Activated gamma-delta T cell treated with Interleukin-2 at 50 U/mL for 16 hours (primary cell): ENCODE measurements around the gene HDDC3.
"Not testable (repeated sequence)": the region's sequence is repeated elsewhere in the genome, so short reads cannot be mapped to it uniquely, and the experiment has no call there.

Source experiments
- DNase-seq: peaks from one replicate; pipeline ENCODE4 v3.0.0-alpha.2; 2020

Gene HDDC3

DNA sequence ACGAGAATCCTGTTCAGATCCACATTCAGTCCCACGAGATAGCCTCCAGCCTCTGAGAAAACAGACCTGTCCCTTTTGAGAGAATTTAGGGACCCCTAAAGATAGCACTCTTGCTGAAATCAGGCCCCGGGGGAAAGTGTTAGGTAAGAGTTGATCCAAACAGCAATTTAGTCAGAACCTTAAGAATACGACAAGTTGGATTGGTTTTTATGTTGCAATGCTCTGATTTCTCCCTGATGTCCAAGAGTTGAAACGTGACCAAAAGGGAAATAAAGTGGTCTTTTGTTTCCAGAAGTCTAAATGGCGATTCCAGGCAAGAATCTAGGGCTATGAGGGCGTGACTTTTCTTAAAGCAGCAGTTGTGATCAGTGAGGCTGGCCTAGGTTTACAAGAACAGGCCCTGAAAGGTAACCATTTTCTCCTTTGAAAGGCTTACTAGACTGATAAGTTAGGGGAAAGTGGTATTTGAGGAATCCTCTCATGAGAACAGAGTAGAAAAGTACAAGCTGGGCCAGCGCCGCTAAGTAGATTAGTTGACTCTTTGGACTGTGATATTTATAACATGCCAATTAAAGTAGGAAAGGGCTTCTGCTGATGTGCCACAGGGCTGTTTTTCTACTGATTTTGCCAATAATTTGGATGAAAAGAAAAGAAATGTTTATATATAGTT is 24.4 kb downstream of the HDDC3 start:
- no peak for DNase-seq

DNA sequence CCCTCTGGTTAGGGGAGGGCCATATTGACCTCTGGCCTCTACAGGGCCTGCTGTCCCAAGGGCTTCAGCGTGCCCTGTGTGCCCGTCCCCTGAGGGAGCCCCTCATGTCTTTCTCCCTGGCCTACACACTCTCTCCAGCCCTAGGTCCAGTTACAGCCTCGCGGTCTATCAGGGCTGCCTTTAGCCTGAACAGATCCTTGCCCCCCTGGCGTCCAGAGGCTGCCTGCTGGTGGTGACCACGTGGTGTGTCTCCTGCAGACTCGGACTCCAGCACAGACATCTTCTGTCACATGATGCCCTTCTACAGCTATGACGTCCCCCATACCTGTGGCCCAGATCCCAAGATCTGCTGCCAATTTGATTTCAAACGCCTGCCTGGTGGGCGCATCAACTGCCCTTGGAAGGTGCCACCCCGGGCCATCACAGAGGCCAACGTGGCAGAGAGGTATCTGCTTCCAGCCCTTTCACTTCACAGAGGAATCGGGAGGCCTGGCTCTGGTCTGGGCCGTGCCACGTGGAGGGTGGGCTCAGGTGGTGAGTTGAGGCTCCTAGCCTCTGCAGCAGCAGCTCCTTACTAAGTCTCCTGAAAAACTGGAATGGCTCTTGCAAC is 25.2 kb downstream of the HDDC3 start:
- no peak for DNase-seq

DNA sequence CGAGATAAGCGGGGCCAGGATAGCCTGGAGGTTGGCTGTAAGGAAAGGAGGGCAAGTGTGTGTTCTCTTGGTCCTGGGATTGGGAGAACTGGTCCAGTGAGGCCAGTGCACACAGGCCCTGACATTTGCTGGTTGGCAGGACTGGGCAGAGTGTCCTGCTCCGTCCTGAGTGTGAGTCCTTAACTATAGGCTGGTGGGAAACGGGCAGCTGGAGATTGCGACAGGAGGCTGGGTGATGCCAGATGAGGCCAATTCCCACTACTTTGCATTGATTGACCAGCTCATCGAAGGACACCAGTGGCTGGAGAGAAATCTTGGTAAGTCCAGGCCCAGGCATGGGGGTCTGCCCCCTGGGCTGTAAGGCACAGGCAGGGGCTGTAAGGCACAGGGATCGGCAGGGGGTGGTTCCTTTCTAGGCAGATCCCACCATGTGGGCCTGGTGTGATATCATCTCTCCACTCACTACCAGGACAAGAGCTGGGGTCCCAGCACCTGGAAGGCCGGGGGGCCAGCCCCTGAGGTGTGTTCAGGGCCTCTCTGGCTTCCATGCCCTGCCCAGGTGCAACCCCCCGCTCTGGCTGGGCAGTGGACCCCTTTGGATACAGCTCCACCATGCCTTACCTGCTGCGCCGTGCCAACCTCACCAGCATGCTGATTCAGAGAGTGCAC is 26.0 kb downstream of the HDDC3 start:
- DNase-seq: no peak

DNA sequence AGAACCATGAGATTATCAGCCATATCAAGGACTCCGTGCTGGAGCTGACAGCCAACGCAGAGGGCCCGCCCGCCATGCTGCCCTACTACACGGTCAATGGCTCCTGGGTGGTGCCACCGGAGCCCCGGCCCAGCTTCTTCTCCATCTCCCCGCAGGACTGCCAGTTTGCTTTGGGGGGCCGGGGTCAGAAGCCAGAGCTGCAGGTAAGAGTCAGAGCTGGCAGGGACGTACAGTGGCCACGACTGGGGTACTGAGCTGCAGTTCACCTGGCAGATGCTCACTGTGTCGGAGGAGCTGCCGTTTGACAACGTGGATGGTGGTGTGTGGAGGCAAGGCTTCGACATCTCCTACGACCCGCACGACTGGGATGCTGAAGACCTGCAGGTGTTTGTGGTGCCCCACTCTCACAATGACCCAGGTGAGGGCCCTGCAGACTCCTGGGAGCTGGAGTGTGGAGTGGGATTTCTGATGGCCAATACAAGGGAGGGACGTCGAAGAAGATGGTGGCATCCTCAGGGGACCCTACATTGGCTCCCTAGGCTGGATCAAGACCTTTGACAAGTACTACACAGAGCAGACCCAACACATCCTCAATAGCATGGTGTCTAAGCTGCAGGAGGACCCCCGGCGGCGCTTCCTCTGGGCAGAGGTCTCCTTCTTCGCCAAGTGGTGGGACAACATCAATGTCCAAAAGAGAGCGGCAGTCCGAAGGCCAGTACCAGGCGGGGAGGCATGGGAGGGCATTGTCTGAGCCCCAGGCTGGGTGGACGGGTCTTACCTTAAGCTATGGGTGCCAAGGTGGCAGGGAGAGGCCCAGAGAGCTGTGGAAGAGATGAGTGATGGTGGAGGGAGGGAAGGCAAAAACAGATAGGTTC is 26.8 kb downstream of the HDDC3 start:
- no peak for DNase-seq

DNA sequence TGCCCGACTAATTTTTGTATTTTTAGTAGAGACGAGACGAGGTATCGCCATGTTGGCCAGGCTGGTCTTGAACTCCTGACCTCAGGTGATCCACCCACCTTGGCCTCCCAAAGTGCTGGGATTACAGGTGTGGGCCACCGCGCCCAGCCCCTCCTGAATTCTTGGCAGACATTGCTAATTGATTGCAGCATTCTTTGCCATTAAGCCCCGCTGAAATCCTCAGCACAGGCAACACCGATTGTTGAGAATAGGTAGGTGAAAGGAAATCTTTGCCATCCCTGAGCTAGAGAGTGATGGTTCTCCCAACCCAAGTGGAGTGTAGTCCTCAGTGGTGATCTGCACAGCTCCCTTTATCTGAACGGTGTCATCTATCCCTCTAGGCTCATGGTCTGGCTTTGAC is 27.6 kb downstream of the HDDC3 start:
- DNase-seq: no peak

DNA sequence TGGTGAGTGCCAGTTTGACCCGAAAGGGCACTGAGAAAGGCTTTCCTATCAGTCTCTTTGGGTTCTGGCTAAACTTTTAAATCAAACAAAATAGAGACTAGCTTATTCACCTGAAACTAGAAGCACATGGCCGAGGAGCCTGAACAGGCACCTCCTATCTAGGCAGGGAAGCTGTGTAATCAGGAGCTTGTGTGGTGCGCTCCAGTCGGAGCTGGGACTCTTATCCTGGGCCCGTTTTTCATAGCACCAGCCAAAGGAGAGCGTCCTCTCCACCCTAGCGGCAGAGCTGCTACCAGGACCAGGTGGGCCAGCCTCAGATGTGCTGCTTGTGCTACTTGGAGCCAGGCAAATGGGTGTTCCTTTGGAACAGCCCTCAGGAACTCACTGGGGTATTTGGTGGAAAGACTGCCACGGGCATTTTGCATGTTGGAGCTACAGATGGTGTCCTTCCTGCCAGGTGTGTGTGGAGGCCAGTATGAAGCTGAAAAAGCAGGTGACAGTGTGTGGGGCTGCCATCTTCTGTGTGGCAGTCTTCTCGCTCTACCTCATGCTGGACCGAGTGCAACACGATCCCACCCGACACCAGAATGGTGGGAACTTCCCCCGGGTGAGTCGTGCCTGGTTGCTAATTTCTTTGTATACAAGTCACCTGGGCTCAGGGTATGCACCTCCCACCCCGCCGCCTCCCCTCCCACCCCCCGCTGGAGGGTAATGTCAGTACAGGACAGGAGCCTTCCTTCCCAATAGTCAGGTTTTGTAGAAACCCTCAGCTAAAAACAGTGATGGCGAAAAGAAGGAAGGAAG is 28.4 kb downstream of the HDDC3 start:
- DNase-seq: no peak

DNA sequence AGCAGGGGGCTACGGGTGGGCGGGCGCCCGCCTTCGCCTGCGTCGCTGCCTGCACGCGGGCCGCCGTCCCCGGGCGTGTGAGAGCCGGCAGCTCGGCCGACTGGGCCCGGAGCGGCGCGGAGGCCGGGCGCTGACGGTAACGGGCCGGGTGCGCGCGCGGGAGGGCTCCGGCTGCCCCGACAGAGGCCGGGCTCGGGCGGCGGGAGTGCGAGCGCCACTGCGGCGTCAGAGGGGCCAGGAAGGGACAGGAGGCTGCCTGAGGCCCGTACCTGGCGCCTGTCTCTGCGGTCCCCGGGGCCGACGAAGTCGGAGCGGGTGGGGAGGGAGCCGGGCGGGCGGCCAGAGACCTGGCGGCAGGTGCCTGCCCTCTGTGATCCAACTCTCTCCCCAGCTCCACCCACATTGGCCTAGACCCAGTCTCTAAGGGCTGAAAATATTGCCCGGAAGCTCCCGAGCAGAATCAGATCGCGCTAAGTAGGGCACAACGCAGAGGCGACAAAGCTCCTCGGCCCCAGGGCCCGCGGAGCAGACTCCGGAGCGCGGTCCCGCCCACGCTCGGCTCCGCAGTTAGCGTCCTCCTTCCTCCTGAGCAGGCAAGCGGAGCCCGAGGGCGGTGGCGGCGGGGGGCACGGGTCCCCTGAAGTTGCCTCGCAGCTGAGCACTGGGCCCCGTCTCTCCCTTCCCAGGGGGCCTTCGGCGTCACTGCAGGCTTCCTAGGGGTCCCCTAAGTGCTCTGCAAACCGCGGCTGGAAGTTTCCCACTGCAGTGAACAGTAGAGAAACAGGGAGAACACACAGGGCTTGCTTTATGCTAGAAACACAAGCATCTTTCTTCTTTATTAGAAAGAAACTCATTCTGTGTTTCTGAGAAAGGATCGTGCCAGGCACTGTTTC is 29.3 kb downstream of the HDDC3 start, which contains the start of gene MAN2A2:
Gene MAN2A2, plus strand, starts transcription at position 463 of the 893 bp plus-strand sequence. CDS start 906 bp downstream, outside the sequence.
- peak; percentile 52 for DNase-seq

DNA sequence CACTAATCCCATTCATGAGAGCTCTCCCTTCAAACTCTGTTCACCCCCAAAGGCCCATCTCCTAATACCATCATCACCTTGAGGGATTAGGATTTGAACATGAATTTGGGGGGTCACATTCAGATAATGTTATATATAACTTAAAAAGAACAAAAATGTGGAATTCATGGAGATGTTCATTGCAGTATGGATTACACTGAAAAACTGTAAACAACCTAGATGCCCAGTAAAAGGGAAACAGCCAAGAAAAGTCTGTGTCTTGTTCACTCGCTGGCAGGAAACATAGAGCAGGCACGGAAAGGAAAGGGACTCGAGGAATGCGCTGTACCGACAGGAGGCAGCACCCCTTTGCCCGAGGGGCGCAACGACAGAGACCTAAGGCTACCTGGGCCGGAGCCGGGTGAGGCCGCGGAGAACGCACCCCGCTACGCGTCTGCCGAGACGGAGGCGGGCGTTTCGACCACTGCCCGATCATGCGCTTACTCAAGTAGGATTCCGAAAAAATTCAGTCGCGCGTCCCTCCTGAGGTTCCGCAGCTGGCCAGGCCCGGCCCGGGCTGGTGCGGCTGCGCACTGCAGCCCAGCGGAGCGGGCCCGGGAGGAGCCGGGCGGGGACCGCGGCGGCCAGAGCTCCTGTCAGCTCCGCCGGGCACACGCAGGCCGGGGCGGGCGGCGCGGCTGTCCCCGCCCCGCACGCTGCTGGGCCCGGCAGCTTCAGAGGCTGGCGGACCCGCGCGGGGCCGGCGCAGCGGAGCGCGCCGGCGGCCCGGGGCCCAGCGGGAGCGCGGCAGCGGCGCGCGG is 30.1 kb downstream of the HDDC3 start:
- peak; percentile 62 for DNase-seq

DNA sequence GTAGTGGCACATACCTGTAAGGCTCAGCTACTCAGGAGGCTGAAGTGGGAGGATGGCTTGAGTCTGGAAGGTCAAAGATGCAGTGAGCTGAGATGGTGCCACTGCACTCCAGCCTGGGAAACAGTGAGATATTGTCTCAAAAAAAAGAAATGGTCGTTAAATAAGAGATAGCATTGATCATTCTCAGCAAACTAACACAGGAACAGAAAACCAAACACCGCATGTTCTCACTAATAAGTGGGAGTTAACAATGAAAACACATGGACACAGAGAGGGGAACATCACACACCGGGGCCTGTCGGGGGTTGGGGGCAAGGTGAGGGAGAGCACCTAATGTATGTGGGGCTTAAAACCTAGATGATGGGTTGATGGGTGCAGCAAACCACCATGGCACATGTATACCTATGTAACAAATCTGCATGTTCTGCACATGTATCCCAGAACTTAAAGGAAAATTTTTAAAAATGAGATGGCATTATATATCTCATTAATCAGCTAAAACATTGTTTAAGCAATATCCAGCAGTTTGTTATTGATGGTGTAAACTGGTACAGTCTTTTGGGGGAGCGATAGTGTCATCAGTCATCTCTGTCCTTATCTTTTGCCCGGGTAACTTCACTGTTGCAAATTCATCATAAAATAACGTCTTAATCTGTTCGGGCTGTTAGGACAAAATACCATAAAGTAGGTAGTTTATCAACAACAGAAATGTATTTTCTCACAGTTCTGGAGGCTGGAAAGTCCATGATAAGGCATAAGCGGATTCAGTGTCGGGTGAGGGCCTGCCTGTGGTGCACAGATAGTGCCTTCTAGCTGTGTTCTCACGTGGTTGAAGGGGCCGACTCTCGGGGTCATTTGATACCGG is 30.9 kb downstream of the HDDC3 start:
- no peak for DNase-seq

DNA sequence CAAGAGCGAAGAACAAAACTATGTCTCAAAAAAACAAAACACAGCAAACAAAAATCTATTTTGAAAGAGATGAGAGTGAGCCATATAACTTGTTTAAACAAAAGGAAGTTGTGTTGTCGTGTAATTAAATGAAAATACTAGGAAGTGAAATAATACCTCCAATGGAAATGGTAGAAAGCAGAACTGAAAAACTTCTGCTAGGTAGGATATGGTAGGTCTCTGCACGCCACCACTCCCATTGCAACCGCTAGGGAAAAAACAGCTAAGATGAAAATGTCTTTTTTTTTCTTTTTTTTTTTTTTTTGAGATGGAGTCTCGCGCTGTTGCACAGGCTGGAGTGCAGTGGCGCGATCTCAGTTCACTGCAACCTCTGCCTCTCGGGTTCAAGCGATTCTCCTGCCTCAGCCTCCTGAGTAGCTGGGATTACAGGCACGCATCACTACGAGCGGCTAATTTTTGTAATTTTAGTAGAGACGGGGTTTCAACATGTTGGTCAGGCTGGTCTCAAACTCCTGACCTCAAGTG is 35.2 kb downstream of the HDDC3 start:
- not testable (repeated sequence) for DNase-seq

DNA sequence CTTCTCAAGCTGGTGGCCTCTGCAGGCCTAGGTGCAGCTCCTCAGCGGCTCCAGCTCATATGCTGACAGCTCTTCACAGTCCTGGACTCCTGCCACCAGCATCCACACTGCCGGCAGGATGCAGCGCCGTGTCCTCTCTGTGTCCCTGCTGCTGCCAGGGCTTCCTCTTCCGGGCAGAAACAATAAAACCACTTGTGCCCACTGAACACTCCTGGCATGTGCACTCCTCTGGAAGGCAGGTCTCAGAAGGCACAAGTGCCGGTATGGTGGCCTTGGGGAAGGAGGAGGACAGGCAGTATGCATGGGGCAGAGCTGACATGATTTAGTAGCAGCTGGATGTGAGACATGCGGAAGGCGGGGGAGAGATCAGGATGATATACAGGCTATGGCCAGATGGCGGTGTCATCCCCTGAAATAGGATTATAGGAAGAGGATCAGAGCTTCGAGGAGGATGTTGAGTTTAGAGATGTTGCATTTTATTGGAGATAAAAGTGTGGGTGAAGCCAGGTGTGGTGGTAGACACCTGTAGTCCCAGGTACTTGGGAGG is 36.7 kb downstream of the HDDC3 start:
- DNase-seq: no peak

DNA sequence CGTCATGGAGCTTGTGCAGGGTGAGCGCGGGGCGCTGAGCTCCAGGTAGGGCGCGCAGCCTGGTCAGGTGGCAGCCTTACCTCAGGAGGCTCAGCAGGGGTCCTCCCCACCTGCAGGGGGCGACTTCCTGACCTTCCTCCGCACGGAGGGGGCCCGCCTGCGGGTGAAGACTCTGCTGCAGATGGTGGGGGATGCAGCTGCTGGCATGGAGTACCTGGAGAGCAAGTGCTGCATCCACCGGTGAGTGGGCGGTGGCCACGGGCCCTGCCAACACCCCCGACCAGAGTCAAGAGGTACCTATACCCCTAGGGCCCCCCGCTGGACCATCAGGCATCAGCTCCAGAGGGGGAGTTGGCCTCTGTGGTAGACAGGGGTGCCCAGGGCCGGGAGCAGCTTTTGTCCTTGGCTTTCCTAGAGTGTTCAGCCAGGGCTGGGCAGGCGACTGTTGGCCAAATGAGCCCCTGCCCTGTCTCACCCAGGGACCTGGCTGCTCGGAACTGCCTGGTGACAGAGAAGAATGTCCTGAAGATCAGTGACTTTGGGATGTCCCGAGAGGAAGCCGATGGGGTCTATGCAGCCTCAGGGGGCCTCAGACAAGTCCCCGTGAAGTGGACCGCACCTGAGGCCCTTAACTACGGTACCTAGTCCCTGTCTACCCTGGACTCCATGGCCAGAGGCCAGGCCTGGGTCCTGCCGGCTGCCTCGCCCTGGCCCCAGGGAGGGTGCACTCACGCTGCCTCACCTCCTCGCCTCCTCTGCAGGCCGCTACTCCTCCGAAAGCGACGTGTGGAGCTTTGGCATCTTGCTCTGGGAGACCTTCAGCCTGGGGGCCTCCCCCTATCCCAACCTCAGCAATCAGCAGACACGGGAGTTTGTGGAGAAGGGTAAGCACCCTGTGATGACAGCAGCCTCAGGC is 38.9 kb downstream of the HDDC3 start:
- no peak for DNase-seq

DNA sequence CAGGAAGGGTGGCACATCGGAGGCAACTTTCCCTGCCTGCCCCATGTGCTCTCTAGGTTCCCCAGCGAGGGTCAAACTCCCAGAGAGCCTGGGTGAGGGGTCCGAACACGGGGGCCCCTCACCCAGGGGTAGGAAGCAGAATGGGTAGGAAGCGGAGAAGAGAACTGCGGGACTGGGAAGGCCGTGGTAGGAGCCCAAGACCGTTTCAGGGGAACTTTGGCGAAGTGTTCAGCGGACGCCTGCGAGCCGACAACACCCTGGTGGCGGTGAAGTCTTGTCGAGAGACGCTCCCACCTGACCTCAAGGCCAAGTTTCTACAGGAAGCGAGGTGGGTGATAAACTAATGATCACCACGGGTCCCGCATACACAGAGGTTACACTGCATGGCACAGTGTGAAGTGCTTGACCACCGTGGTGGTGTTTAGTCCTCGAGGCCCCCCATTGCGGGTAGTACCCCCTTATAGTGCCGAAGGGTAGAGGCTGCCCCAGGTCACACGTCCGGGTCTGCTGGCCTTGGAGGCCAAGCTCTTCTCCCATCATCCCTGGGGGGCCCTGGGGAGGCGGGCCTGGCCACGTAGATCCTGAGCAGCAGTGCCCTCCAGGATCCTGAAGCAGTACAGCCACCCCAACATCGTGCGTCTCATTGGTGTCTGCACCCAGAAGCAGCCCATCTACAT is 39.7 kb downstream of the HDDC3 start:
- DNase-seq: no peak

DNA sequence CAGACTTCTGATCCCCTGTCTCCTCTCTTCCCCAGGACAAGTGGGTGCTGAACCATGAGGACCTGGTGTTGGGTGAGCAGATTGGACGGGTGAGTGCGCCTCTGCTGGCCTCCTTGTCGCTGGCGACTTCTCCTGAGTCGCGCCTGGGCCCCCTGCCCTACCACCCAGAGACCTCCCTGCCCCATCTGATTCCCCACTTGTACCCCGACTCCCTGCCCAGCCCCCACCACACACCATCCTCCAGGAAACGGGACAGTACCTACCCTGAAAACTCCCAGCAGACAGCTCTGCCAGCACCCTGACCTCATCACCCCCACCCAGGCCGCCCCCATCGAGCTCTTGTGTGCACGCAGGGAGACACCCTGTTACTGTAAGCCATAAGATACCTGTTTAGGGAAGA is 40.3 kb downstream of the HDDC3 start:
- DNase-seq: no peak

DNA sequence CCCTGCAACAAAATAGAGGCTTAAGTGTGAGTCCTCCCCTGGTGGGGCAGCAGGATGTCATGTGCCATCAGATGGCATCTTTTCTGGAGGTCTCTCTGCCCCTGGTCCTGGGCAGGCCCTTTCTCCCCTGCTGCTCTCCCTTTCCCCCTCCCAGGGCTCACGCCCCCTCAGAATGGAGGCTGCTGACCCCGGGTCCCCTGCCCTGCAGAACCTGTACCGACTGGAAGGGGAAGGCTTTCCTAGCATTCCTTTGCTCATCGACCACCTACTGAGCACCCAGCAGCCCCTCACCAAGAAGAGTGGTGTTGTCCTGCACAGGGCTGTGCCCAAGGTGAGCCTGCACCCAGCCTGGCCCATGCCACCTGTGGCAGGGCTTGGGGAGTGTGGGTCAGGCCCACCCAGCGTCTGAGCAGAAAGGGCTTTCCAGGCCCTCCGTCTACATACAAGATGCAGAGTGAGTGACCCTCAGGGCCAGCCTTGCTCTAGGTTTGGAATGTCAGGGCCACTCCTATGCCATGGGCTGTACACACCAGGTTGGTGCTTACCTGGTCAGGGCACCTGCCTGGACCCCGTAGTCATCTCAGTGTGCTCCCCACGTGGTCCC is 40.9 kb downstream of the HDDC3 start:
- DNase-seq: no peak

DNA sequence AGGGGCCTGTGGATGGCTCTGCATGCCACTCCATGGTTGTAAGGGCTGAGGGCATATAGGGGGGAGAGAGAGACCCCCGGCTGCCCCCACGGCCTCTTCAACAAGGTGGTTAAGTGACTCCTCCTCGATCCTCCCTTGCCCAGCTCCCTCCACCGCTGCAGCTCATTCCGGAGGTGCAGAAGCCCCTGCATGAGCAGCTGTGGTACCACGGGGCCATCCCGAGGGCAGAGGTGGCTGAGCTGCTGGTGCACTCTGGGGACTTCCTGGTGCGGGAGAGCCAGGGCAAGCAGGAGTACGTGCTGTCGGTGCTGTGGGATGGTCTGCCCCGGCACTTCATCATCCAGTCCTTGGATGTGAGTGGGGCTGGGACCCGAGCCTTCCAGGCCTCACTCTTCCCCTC is 41.5 kb downstream of the HDDC3 start:
- no peak for DNase-seq
